NCI-H69 (cell line): Measurements from ENCODE around the gene ASPSCR1.

Experiments
- DNase-seq: peaks from one replicate; lab custom pipeline; 2025; lab: John Stamatoyannopoulos, UW

Gene ASPSCR1

GRCh38 chr17:82055965-82056728 is 78.7 kb downstream of the ASPSCR1 start:
- no peak for DNase-seq

- DNase-seq = no peak
Observed at GRCh38 chr17:82056729-82057621, 79.5 kb downstream of the ASPSCR1 start.

DNA sequence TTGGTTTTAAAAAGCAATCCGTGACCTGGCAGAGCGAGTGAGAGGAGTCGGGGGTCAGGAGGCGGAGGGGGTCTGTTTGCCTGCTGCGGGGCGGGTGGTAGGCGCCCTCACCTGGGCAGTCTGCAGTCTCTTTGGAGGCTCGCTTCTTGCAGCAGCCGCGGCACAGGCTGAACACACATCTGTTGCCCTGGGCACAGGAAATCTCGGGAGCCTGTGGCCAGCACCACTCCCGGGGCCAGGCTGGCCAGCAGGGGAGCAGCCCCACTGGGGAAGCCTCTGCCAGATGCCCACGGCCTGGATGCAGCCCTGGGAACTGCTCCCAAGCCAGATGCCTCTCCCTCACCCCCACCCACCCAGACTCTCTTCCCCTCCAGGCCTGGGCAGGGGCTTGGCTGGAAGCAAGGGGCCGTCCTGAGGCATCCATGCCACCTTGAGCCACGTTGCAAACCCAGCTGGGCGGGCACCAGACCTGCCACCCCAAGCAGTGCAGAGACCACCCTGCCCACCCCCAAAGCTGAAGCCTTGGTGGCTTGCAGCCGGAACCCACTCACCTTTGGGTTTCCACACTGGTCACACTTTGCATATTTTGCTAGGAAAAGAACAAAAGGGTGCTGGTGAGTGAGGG is 80.9 kb downstream of the ASPSCR1 start:
- DNase-seq = no peak

DNA sequence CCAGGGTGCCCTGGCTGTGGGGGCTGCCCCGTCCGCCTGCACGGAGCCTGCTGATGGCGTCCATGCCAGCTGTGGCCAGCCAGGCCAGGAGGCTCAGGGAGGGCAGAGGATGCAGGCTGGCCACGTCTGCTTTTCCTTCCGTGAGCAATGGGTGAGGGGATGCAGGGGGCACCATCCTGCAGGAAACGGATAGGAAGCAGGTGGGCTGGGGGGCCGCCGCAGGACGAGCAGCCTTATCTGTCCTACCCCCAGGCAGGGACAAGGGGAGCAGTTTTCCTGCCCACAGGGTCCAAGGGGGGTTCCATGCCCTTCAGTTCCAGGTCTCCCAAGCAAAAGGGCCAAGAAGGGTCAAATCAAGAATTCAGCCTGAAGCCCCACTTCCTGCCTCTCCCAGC is 81.4 kb downstream of the ASPSCR1 start:
- DNase-seq = no peak

- peak; percentile 27 for DNase-seq
Observed at GRCh38 chr17:82059272-82060000, 82.0 kb downstream of the ASPSCR1 start.

GRCh38 chr17:82060001-82060380 is 82.6 kb downstream of the ASPSCR1 start:
- no peak for DNase-seq

- DNase-seq = no peak
Observed at GRCh38 chr17:82060614-82061013, 83.2 kb downstream of the ASPSCR1 start.

DNA sequence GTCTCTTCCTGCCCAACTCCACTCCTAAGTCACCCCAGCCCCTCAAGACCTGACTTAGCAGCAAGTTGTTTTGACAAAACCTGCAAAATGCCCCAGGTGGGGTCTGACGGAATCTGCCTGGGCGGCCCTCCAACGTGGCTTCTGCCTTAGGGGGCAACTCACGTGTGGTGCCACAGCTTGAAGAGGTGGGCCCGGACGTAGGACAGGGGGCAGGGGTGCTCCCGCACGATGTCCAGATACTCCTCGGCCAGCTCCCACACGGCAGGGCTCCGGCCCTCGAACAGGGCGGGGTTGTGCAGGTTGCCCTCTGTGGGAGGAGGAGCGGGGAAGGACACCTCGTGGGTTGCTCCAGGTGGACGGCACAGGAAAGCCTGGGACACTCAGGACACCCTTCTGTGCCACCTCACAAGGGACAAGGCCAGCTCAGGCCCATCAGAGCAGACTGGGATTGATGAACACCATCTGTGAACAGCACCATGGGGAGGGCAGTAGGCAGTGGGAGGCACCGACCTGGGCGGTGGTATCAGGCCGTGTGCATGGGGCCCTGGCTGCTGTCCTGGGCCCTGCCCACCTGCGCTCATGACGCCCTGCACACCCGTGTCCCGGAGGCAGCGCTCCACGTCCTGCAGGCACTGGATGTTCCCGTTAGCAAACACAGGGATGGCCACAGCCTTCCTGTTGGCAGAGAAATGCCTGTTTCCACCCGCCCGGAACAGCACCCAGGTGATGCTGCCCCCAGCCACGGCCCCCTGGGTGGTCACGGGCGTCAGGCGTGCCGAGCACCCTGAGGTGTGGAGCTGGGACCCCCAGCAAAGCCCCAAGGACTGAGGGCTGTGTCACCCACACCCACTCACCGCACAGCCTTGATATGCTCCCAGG is 83.9 kb downstream of the ASPSCR1 start:
- DNase-seq = no peak

- DNase-seq = no peak
Observed at GRCh38 chr17:82062076-82062983, 84.9 kb downstream of the ASPSCR1 start.

DNA sequence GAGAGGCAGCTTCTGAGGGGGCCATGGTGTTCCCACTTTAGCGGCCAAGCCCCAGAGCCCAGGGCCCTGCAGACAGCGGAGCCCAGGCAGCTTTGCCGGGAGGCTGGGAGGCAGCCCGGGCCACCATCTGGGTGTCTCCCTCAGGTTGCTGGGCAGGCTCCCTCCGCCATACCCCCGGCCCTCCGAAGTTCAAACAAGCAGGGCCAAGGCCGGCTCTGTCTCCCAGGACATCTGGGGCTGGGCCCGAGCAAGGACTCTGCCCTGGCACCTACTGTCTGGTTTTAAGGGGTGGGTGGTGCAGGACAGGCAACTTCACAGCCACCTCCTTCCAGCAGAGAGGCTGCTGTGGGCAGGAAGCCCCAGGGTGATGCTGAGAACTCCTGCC is 85.5 kb downstream of the ASPSCR1 start:
- no peak for DNase-seq

DNA sequence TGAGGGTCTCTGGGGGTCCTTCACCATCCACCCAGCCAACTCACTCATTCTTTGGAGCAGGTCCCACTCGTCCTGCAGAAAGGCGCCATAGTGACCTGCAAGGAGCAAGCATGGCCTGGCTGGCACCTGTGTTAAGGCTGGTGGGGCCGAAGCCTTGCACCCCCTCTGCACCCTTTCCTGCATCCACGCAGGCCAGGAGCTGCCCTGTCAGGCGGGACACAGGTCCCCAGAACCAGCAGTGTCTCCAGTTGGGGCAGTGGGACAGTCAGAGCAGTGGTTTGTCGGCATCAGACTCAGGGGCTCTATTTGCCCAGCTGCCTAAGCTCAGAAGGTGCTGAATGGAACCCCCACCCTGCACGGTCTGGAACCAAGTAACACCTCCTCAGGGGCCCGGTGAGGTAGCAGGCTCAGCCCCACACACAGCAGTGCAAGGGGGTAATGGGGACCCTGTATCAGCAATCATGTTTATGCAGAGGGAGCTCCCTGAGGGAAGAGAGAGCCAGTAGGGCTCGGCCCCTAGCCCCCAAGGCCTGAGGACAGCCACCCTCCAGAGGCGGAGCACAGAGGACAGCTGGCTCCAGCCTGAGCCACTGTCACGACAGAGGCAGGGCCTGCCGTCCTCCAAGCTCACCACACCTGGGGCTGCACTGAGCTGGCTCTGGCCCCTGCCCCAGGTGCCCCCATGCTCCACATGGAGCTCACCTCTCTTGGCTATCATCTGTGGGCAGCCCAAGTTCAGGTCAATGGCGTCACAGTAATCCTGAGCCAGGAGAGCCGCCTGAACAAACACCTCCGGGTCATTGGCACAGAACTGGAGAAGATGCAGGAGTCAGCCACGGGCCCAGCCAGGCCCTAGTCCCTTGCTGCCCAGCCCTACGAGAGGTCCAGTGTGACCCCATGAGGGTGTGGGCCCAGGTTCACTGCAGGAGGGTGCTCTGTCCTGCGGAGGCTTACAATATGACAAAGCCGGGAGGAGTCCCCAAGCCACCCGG is 86.3 kb downstream of the ASPSCR1 start:
- no peak for DNase-seq

GRCh38 chr17:82064433-82065192 is 87.2 kb downstream of the ASPSCR1 start:
- DNase-seq = peak; percentile 37

- peak; percentile 58 for DNase-seq
Observed at GRCh38 chr17:82065193-82065637, 87.8 kb downstream of the ASPSCR1 start.

DNA sequence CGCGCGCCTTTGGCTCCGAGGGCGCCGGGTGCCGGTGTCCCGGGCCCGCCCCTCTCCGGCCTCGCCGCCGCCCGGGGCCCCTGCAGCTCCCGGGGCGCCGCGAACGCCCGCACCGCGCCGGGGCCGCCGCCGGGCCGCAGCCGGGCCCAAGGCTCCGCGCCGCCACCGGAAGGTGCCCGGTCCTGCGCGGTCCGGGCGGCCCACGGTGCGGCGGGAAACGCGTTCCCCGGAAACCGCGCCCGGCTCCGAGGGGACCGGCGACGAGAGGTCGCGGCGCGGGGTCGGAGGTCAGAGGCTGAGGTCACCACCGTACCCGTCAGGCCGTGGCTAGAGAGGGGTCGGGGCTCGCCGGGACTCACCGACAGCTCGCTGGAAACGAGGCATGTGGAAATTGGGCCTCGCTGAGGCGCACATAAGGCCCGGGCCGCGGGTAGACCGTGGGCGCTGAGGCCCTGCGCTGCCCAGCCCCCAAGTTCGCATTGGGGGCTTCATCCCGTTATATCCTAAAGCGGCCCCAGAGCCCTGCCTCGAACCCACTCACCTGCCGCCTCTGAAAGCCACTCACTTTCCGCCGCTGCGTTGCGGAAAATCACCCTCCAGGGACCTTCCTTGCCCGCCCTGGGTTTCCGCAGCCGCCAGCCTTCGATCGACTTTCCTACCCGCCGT is 88.3 kb downstream of the ASPSCR1 start, which contains the start of gene DUS1L:
TSS of gene DUS1L (minus strand) at position 167 of the 666 bp plus-strand sequence. CDS start 745 bp downstream, outside the sequence.
- DNase-seq = peak; percentile 76
